GM21515 (cell line): ENCODE measurements around the gene CARTPT.
A peak's percentile ranks its signal among the peaks of the same experiment; 100 is the strongest.

Experiments used
- ATAC-seq: cut with Tn5 transposase; IDR thresholded peaks from one replicate; pipeline ENCODE4 v1.9.1; 2021; ENCODE audit not compliant: unreplicated experiment

The CARTPT gene

GRCh38 chr5:71737931-71738539 is 19.0 kb downstream of the CARTPT start:
- ATAC-seq, result no peak

DNA sequence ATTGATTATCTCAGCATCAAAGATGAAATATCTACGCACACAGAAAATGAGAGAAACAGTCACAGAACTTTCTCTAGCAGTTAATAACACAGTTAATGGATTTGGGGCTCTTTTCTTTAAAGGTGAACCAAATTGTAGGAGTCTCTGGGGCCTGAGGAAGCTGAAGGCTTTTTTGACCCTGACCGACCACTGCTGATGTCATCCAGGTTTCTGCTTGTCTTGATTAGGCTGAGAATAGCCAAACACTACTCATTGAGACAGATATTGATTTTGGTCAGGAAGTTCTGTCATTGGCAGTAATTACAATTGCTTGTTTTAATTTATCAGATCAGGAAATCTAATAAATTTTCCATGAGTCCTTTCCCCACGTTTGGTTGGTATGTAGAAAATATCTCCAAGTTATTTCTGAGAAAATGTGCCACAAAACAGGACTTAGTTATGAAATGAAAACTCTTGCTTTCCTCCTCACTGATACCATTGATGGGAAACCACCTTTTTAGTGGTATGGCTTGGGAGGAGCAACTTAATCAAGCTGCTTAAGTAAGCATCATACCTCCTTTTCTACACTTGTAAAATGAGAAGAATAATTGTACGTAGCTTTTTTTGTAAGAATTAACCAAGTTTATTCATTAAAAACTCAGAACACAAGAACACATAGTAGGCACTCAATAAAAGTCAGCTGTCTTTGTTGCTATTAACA is 19.7 kb downstream of the CARTPT start:
- no peak for ATAC-seq

- peak; percentile 93 for ATAC-seq
Observed at GRCh38 chr5:71740015-71740753, 21.1 kb downstream of the CARTPT start.

DNA sequence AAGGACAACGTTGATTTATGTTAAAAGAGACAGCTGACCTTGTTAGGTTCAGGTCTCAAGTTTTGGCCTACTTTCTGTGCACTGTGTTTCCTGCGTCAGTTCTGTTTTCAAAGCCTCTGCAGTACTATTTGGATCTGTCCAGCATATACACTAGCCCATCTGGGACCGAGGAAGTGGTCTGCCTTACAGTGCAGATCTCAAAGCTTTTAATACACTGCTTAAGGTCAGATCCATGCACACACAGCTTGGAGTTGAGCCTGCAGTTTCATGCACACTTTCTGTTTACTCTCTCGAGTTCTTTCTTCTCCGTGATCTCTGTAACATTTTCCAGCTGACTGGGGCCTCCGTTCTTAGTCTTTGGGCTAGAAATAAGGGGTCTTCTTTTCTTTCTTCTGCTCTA is 24.1 kb downstream of the CARTPT start:
- ATAC-seq, result no peak

- ATAC-seq, result no peak
Observed at GRCh38 chr5:71744009-71744790, 25.1 kb downstream of the CARTPT start.

DNA sequence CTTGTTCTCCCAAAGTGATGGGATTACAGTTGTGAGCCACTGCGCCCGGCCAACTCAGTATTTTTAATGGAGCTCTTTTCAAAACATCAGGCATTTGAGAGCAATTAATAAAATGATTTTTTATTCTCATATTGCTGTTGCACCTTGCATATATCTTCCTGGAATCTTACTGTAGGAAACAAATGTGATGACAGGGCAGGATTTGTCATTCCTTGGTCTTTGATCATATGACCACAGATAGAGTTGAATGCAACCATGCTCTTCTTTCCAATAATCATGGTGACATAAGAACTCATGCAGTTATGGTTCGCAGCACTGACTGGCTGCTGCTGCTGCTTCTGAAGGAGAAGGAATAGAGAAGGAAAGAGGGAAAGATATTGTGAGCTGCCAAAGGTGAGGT is 28.1 kb downstream of the CARTPT start:
- ATAC-seq, result no peak

DNA sequence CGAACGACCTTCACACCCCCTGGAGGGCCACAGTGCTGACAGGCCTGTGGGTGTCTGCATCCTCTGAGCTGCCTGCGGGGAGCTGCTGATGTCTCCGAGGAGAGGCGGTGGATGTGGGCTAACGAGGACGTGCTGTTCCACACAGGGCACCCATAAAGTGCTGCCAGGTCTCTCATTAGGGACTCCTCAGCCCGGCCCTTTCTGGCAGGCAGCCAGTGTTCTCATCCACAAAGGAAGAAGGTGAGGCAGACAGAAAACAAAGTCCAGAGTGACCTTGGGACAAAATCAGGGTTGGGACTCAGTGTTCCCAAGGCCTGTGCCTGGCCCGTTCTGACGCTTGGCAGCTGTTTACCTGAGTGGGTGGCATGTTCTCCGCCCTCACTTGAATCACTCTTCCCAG is 29.3 kb downstream of the CARTPT start:
- ATAC-seq, result no peak

- ATAC-seq, result no peak
Observed at GRCh38 chr5:71751422-71751821, 32.3 kb downstream of the CARTPT start.

GRCh38 chr5:71752441-71753190 is 33.5 kb downstream of the CARTPT start:
- no peak for ATAC-seq

- ATAC-seq, result peak; percentile 90
Observed at GRCh38 chr5:71757590-71758543, 38.8 kb downstream of the CARTPT start.

- ATAC-seq, result no peak
Observed at GRCh38 chr5:71762826-71763225, 43.8 kb downstream of the CARTPT start.

DNA sequence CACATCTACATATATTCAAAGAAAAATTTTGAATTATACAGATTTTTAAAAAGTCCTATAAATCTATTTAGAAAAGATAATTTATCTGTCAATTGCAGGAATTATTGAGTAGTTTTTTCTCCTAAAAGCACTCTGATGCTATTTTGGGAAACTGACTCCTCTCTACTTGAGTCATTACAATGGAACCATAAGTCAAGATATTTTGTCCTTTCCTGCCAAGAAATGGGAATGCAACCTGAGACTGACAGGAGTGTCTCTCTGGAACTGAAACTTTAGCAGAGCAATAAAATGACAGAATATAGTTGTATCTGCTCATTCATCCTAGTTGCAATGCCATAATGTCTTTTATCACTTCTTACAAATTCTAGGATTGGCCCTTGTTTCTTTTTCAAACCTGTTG is 48.6 kb downstream of the CARTPT start:
- no peak for ATAC-seq

- ATAC-seq, result no peak
Observed at GRCh38 chr5:71769287-71769686, 50.2 kb downstream of the CARTPT start.

GRCh38 chr5:71770381-71770780 is 51.3 kb downstream of the CARTPT start:
- no peak for ATAC-seq
